HG03442 (cell line): Measurements from ENCODE around the gene GALM.
A peak's percentile ranks its signal among the peaks of the same experiment; 100 is the strongest.
"Not testable (repeated sequence)": the region's sequence is repeated elsewhere in the genome, so short reads cannot be mapped to it uniquely, and the experiment has no call there.

Experiments used
- ATAC-seq: cut with Tn5 transposase; IDR thresholded peaks from one replicate; pipeline ENCODE4 v1.9.1; 2021; ENCODE audit warnings: mild to moderate bottlenecking, moderate library complexity; ENCODE audit not compliant: unreplicated experiment

Gene GALM

GRCh38 chr2:38737000-38737698 lies 71.2 kb downstream of the GALM start:
- ATAC-seq = not testable (repeated sequence)

GRCh38 chr2:38737925-38738324 lies 72.0 kb downstream of the GALM start:
- no peak for ATAC-seq

GRCh38 chr2:38739524-38739923 lies 73.6 kb downstream of the GALM start:
- ATAC-seq = no peak

GRCh38 chr2:38740851-38741731 lies 75.2 kb downstream of the GALM start:
- no peak for ATAC-seq

GRCh38 chr2:38742797-38743559 lies 77.1 kb downstream of the GALM start:
- ATAC-seq = no peak

GRCh38 chr2:38743672-38744398 lies 77.9 kb downstream of the GALM start:
- ATAC-seq = no peak

- ATAC-seq = no peak
These were observed 78.5 kb downstream of the GALM start for GRCh38 chr2:38744399-38744780.

- ATAC-seq = no peak
These were observed 79.4 kb downstream of the GALM start for GRCh38 chr2:38745267-38745666.

GRCh38 chr2:38747007-38747424 lies 81.1 kb downstream of the GALM start:
- no peak for ATAC-seq

- ATAC-seq = no peak
These were observed 81.9 kb downstream of the GALM start for GRCh38 chr2:38747819-38748218.

- no peak for ATAC-seq
These were observed 82.5 kb downstream of the GALM start for GRCh38 chr2:38748391-38748790.

- no peak for ATAC-seq
These were observed 83.3 kb downstream of the GALM start for GRCh38 chr2:38748943-38749804.

- ATAC-seq = peak; percentile 28
These were observed 84.3 kb downstream of the GALM start for GRCh38 chr2:38750011-38750890.

- peak; percentile 80 for ATAC-seq
These were observed 85.1 kb downstream of the GALM start, which contains the start of gene SRSF7 for GRCh38 chr2:38750891-38751595. Gene SRSF7 (minus strand): TSS chr2:38751361. CDS start chr2:38751256, 105 bp downstream.

GRCh38 chr2:38751596-38752410 lies 85.9 kb downstream of the GALM start:
- ATAC-seq = peak; percentile 16

GRCh38 chr2:38754049-38754448 lies 88.1 kb downstream of the GALM start:
- ATAC-seq = no peak

GRCh38 chr2:38754506-38754905 lies 88.6 kb downstream of the GALM start:
- no peak for ATAC-seq
